ENCODE data around the gene COTL1. TPM values are rescaled to one million over a fixed set of nuclear protein-coding genes. Genes with fewer than 3 reads are reported as not detected.

Gene COTL1
- 30.5 TPM for polyA plus RNA-seq (ENCODE audit: insufficient read length)

- DNase-seq, result peak; percentile 97
These were observed at the start of gene COTL1 for GRCh38 chr16:84617791-84618580. COTL1 (minus strand) TSS chr16:84618078; CDS start chr16:84617914, 164 bp downstream.

- no peak for DNase-seq
These were observed 48.0 kb upstream of the COTL1 start for GRCh38 chr16:84665843-84666242.

- no peak for DNase-seq
These were observed 47.5 kb upstream of the COTL1 start for GRCh38 chr16:84665359-84665758.

GRCh38 chr16:84663433-84664101, 45.7 kb upstream of the COTL1 start:
- DNase-seq, result no peak

GRCh38 chr16:84662471-84662870, 44.6 kb upstream of the COTL1 start:
- no peak for DNase-seq

- DNase-seq, result no peak
These were observed 43.7 kb upstream of the COTL1 start for GRCh38 chr16:84661418-84662060.

GRCh38 chr16:84660973-84661372, 43.1 kb upstream of the COTL1 start:
- DNase-seq, result no peak

- DNase-seq, result no peak
These were observed 41.9 kb upstream of the COTL1 start for GRCh38 chr16:84659656-84660300.

- DNase-seq, result no peak
These were observed 40.8 kb upstream of the COTL1 start for GRCh38 chr16:84658690-84659089.

GRCh38 chr16:84657229-84657837, 39.5 kb upstream of the COTL1 start:
- no peak for DNase-seq

GRCh38 chr16:84656649-84657048, 38.8 kb upstream of the COTL1 start:
- no peak for DNase-seq

GRCh38 chr16:84654998-84655397, 37.1 kb upstream of the COTL1 start:
- DNase-seq, result no peak

- DNase-seq, result no peak
These were observed 36.4 kb upstream of the COTL1 start for GRCh38 chr16:84654238-84654637.

GRCh38 chr16:84652566-84652965, 34.7 kb upstream of the COTL1 start:
- no peak for DNase-seq

GRCh38 chr16:84650062-84650991, 32.4 kb upstream of the COTL1 start:
- no peak for DNase-seq

GRCh38 chr16:84649511-84649861, 31.6 kb upstream of the COTL1 start:
- no peak for DNase-seq

GRCh38 chr16:84648595-84649510, 31.0 kb upstream of the COTL1 start:
- peak; percentile 31 for DNase-seq

- DNase-seq, result peak; percentile 53
These were observed 30.1 kb upstream of the COTL1 start, which contains the start of gene KLHL36 for GRCh38 chr16:84647828-84648594. KLHL36 (plus strand) TSS chr16:84648511; CDS start chr16:84650868, 2,357 bp downstream.

- no peak for DNase-seq
These were observed 25.8 kb upstream of the COTL1 start for GRCh38 chr16:84643674-84644073.
